Stimulated activated CD8-positive, alpha-beta memory T cell treated with anti-CD3 and anti-CD28 coated beads, Interleukin-4, amount 100 ng/mL, for 1 hour (primary cell): ENCODE data around the gene MAN2B2.
"Not testable (repeated sequence)": the region's sequence is repeated elsewhere in the genome, so short reads cannot be mapped to it uniquely, and the experiment has no call there.

Source experiments
- DNase-seq, 2 donors: peaks; one replicate each; pipeline ENCODE4 v3.0.0-alpha.2; 2020; ENCODE audit warnings: low read depth in 2 of 2, low spot score in 1 of 2

Gene MAN2B2

GRCh38 chr4:6613676-6614651, 39.0 kb downstream of the MAN2B2 start:
- no peak for DNase-seq

- no peak for DNase-seq
These were observed 39.8 kb downstream of the MAN2B2 start for GRCh38 chr4:6614701-6615230.

DNA sequence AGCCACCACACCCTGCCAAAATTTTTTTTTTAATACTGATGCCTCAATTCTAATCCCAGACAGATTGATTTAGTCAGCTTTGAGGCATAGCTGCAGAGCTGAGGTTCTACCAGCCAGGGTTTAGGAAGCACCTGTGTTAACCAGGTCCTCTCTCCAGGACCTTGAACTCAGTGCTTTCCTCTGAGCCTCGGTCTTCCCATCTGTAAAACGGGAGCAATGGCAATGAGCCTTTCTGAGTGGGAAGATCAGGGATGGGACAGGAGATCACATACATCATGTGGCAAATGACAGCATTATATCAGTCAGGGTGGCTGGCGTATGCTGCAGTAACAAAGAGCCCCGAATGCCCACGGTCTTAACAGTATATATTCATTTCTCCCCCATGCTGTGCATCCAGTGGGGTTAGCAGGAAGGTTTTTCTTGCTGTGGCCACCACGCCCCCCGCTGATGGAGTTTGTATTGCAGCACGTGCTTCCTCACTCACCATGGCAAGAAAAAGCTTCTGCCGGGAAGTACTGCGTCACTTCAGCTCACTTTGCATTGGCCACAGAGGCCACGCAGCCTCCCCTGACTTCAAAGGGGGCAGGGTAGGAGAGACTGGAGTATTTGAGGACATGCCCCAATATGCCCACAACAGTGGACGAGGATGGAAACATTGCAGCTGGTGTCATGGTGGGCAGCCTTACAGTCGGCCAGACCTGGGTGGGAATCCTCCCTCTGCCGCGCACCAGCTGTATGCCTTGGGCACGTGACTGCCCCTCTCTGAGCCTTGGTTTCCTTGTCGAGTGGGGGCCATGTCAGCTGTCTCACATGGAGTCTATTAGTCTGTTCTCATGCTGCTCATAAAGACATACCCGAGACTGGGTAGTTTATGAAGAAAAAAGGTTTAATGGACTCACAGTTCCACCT, 41.4 kb downstream of the MAN2B2 start:
- DNase-seq, result no peak

DNA sequence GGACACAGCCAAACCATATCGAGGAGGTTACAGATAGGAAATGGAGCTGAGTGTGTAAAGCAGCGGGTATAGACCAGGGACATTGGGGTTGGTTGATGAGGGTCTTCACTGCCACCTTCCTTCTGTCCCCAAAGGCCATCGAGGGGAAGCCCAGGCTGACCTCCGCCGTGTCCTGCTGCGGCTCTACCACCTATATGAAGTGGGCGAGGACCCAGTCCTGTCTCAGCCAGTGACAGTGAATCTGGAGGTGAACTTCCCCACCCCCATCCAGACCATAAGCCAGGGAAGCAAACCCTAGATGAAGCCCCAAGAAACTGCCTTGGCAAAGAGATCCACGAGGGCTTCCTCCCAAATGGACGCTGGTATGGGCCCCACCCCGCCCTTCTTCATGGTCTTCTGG, 42.3 kb downstream of the MAN2B2 start:
- no peak for DNase-seq

GRCh38 chr4:6618386-6619115, 43.6 kb downstream of the MAN2B2 start:
- no peak for DNase-seq

- no peak for DNase-seq
These were observed 44.1 kb downstream of the MAN2B2 start for GRCh38 chr4:6619116-6619465.

DNA sequence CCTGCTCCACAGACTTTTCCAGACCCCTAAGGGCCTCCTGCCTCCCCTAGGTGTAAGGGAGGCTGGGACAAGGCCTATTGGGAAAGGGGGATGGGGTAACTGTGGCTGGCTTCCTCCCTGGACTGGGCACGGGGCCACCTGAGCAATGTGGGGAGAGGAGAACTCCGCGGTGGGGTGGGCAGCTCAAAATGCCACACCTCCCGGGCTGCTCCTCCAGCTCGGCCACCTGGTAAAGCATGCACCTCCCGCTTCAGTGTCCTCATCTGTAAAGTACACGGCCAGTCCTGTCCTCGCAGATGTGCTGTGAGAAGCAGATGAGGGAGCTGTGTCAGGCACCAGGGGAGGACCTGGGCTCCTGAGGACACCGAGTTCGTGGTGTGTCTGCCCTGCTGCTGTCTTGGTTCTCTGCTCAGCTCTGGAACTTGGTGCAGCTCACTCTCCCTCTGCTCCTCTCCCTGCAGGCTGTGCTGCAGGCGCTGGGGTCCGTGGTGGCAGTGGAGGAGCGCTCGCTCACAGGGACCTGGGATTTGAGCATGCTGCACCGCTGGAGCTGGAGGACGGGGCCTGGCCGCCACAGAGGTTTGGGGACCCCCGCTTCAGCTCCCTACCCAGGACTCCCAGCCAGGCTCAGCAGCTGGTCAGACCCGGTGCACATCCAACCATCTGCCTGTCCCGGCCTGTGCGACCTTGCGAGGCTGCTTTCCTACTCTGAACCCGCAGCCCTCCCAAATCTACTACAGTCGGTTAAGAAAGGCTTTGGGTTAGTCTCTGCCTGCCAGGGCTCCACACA, 44.7 kb downstream of the MAN2B2 start:
- no peak for DNase-seq

GRCh38 chr4:6620296-6620695, 45.3 kb downstream of the MAN2B2 start:
- no peak for DNase-seq

DNA sequence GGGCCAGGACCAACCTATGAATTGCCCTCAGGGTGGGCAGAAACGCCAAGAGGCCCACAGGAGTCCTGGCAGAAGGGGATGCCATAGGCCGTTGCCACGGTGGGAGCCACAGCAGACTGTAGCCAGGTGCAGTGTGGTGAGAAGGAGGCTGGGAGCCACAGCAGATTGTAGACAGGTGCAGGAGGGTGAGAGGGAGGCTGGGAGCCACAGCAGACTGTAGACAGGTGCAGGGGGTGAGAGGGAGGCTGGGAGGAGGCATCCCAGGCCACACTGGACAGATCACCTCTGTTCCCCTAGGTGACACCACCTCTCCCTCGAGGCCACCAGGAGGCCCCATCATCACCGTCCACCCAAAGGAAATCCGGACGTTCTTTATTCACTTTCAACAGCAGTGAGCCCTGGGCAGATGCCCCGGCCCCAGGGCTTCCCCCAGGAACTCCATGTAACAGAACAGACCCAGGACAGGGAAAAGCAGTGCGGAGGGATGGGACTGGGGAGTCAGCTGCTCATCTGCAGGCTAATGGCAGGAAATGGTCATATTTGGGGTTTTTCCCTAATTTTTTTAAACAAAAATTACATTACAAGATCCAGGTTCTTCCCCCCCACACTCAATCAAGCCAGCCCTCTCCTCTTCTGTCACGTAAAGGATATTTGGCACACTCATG, 46.0 kb downstream of the MAN2B2 start:
- no peak for DNase-seq

DNA sequence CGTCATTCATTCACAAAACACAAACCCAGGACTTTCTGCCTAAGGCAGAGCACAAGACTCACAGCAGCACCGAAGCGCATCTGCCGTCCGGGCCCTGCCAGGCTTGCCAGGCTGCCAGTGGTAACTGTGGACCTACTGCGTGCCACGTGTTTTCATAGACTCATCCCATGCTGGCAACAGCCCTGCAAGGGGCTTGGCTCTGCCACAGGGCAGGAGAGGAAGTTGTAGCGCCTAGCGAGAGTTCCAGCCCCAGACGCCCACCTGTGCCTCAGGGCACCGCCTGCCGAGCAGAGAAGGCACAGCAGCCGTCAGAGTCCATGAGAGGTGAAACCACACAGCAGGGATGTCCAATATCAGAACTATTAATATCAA, 46.6 kb downstream of the MAN2B2 start:
- DNase-seq, result no peak

DNA sequence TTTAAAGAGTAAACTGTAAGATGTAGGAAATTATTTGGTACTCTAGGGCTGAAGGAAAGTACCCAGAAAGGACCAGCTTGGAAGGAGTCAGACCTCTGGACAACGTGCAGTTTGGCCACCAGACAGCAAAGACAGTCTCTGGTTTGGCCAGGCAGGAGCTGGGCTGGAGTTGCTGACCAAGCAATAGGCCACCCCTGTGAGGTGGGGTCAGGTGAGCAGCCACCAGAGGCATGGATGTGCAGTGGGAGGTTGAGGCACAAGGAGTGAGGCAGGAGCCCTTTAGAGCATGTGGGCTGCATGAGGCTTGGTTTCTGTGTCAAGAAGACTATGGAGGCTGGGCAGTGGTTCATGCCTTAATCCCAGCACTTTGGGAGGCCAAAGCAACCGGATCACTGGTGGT, 47.8 kb downstream of the MAN2B2 start:
- DNase-seq, result no peak

DNA sequence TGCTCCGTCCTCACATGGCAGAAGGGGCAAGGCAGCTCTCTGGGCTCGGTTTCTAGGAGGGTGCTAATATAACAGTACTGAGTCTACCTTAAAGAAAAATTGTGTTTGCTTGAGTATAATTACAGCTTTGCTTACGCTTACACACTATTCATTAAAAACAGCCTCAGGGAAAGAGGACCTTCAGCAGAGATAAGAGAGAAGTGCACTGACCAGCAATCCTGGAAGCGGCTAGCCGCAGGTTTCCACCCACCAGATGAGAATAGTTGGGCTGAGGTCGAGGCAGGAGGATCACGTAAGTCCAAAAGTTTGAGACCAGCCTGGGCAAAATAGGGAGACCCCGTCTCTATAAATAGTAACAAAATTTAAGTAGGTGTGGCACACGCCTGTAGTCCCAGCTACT, 50.3 kb downstream of the MAN2B2 start:
- DNase-seq, result no peak

DNA sequence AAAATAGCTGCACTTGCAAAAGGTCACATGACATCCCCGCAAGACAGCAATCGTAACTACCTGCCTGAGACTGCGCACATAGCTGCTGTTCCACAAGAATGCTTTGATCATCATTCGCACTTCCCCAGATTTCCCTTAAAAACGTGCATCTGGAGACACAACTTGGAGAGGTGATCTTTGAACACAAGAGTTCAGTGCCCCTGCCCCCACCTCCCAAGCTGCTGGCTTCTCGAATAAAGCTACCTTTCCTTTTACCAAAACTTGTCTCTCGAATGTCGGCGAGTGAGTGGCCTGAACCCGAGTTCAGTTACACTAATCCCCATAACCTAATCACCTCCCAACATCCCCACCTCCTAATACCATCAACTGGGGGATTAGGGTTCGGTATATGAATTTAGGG, 51.1 kb downstream of the MAN2B2 start:
- DNase-seq, result no peak

DNA sequence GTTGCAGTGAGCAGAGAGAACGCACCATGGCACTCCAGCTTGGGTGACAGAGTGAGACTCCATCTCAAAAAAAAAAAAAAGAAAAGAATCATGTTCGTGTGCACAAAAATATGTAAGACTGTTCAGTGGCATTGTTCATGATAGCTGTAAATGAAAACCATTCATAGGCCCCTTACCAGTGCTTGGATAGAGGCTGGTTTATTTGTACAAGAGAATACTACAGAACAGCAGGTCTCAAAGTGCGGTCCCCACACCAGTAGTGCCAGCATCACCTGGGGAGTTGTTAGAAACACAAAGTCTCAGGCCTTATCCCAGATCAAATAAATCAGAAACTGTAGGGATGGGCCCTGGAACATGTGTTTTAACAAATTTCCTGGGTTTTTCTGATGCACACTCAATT, 52.8 kb downstream of the MAN2B2 start:
- DNase-seq, result no peak

DNA sequence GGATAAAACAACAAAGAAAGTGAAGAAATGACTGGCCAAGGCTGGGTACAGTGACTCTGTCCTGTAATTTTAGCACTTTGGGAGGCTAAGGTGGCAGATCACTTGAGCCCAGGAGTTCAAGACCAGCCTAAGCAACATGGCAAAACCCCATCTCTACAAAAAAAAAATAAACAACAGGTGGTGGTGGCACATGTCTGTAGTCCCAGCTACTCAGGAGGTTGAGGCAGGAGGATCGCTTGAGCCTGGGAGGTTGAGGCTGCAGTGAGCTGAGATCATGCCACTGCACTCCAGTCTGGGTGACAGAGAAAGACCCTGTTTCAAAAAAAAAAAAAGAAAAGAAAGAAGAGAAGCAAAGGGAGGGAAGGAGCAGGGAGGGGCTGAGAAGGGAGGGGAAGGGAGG, 53.5 kb downstream of the MAN2B2 start:
- DNase-seq, result not testable (repeated sequence)

- DNase-seq, result no peak
These were observed 57.1 kb downstream of the MAN2B2 start for GRCh38 chr4:6632125-6632524.

GRCh38 chr4:6633091-6633906, 58.3 kb downstream of the MAN2B2 start:
- no peak for DNase-seq

GRCh38 chr4:6634746-6635145, 59.8 kb downstream of the MAN2B2 start:
- no peak for DNase-seq

GRCh38 chr4:6639137-6639680, 64.2 kb downstream of the MAN2B2 start:
- no peak for DNase-seq
